A549 (cell line): Measurements from ENCODE around the gene PDLIM1. TPM values are rescaled to one million over a fixed set of nuclear protein-coding genes. Genes with fewer than 3 reads are reported as not detected.

Source experiments
- ATAC-seq, 2 experiments: fragments of 200-7000 bp in 1 of 2; fragments of >200 bp in 1 of 2; cut with Nextera tagmentation in 1 of 2; cut with Tn5 transposase in 1 of 2; 3 replicates each; pipeline versions ENCODE4 v1.8.0 to v1.9.1; 2018 to 2020; ENCODE audit warnings: mild to moderate bottlenecking in 1 of 2, moderate library complexity in 1 of 2
- CTCF ChIA-PET: fragments of 300-600 bp; sonication (Branson Sonifier 250); formaldehyde crosslinking; extraction: SDS; loops from one replicate; lab custom pipeline; 2021; ENCODE audit warnings: antibody characterized with exemption, inconsistent platforms; lab: Yijun Ruan, JAX
- POLR2A ChIA-PET: fragments of 350-600 bp; formaldehyde crosslinking; extraction: SDS; loops from one replicate; lab custom pipeline; 2021; ENCODE audit warnings: antibody characterized with exemption, inconsistent platforms; lab: Yijun Ruan, JAX
- DNase-seq, 2 experiments: peaks; one replicate each; pipeline versions ENCODE4 v3.0.0 to v3.0.0-alpha.2; 2011 to 2016; ENCODE audit warnings: low read depth in 1 of 2, low spot score in 1 of 2
- FAIRE-seq: peaks from 2 replicates; lab custom pipeline; 2011; peaks lifted over from hg19 to GRCh38; lab: Jason Lieb, UNC
- H3K27ac ChIP-seq, 2 experiments: fragments of >200 bp; sonication (Bioruptor Twin); formaldehyde crosslinking; 3 replicates each; pipeline ENCODE4 v1.5.1; 2016 to 2017
- H3K4me1 ChIP-seq: fragments of >200 bp; sonication (Bioruptor Twin); formaldehyde crosslinking; 3 replicates; pipeline ENCODE4 v1.6.1; 2016
- H3K4me2 ChIP-seq: fragments of >200 bp; sonication (Bioruptor Twin); formaldehyde crosslinking; 3 replicates; pipeline ENCODE4 v1.6.1; 2016
- H3K4me3 ChIP-seq: fragments of >200 bp; sonication (Bioruptor Twin); formaldehyde crosslinking; 3 replicates; pipeline ENCODE4 v1.5.1; 2016
- H3K9me3 ChIP-seq: fragments of >200 bp; sonication (Bioruptor Twin); formaldehyde crosslinking; 3 replicates; pipeline ENCODE4 v1.6.1; 2016
- CEBPB ChIP-seq, 2 experiments: fragments of >200 bp in 1 of 2; sonication (Bioruptor Twin) in 1 of 2; formaldehyde crosslinking in 1 of 2; IDR thresholded peaks; 2 replicates each; pipeline ENCODE4 v1.6.1; 2012 to 2016
- CHD2 ChIP-seq: fragments of 150-350 bp; IDR thresholded peaks from 2 replicates; pipeline ENCODE4 v1.6.1; 2014; ENCODE audit warnings: low read length; ENCODE audit not compliant: partially characterized antibody
- CHD4 ChIP-seq: fragments of 200-600 bp; sonication (generic); IDR thresholded peaks from 2 replicates; pipeline ENCODE4 v1.6.1; 2016; ENCODE audit warnings: antibody characterized with exemption, mild to moderate bottlenecking, borderline replicate concordance
- EP300 ChIP-seq, 2 experiments: fragments of >200 bp; sonication (Bioruptor Twin); formaldehyde crosslinking; IDR thresholded peaks; 2 replicates in 1 of 2; 3 replicates in 1 of 2; pipeline ENCODE4 v1.6.1; 2016 to 2017
- FOSB ChIP-seq: fragments of 250-450 bp; sonication (Bioruptor Pico); IDR thresholded peaks from 2 replicates; pipeline ENCODE4 v1.5.0; 2020; ENCODE audit warnings: mild to moderate bottlenecking, moderate library complexity
- HDAC2 ChIP-seq: fragments of 200-600 bp; sonication (generic); IDR thresholded peaks from 2 replicates; pipeline ENCODE4 v1.6.1; 2016
- HES2 ChIP-seq: fragments of >200 bp; sonication (Bioruptor Twin); formaldehyde crosslinking; IDR thresholded peaks from 2 replicates; pipeline ENCODE4 v1.6.1; 2016
- HEYL ChIP-seq: fragments of 250-450 bp; sonication (Bioruptor Pico); IDR thresholded peaks from 2 replicates; pipeline ENCODE4 v1.8.0; 2021; ENCODE audit warnings: mild to moderate bottlenecking, moderate library complexity
- HOXA7 ChIP-seq: fragments of 250-450 bp; sonication (Bioruptor Pico); IDR thresholded peaks from 2 replicates; pipeline ENCODE4 v1.5.0; 2020; ENCODE audit warnings: mild to moderate bottlenecking, moderate library complexity
- HOXB5 ChIP-seq: fragments of 250-450 bp; sonication (Bioruptor Pico); IDR thresholded peaks from 2 replicates; pipeline ENCODE4 v1.5.0; 2020; ENCODE audit warnings: mild to moderate bottlenecking, moderate library complexity
- JUNB ChIP-seq: fragments of >200 bp; sonication (Bioruptor Twin); formaldehyde crosslinking; IDR thresholded peaks from 2 replicates; pipeline ENCODE4 v1.6.1; 2016
- KDM5A ChIP-seq: fragments of 200-600 bp; sonication (generic); IDR thresholded peaks from 2 replicates; pipeline ENCODE4 v1.6.1; 2016; ENCODE audit warnings: antibody characterized with exemption, mild to moderate bottlenecking
- MAFK ChIP-seq: fragments of 450-650 bp; IDR thresholded peaks from 2 replicates; pipeline ENCODE4 v1.6.1; 2014; ENCODE audit not compliant: partially characterized antibody
- MAZ ChIP-seq: fragments of 150-350 bp; IDR thresholded peaks from 2 replicates; pipeline ENCODE4 v1.6.1; 2014; ENCODE audit warnings: antibody characterized with exemption, low read depth, low read length, borderline replicate concordance
- NFE2L2 ChIP-seq: fragments of 150-350 bp; conservative IDR thresholded peaks from 2 replicates; pipeline ENCODE4 v1.6.1; 2014; ENCODE audit warnings: low read length
- NPAS2 ChIP-seq: fragments of 250-450 bp; sonication (Bioruptor Pico); IDR thresholded peaks from 2 replicates; pipeline ENCODE4 v1.8.0; 2022; ENCODE audit warnings: mild to moderate bottlenecking, moderate library complexity, borderline replicate concordance
- NR3C1 ChIP-seq: fragments of >200 bp; sonication (Bioruptor Twin); formaldehyde crosslinking; IDR thresholded peaks from 3 replicates; pipeline ENCODE4 v1.6.1; 2017
- POLR2AphosphoS2 ChIP-seq: conservative IDR thresholded peaks from 2 replicates; pipeline ENCODE4 v1.6.1; 2012; ENCODE audit warnings: low read length, improper control_type of control experiment, inconsistent platforms
- RCOR1 ChIP-seq: fragments of 150-350 bp; IDR thresholded peaks from 2 replicates; pipeline ENCODE4 v1.6.1; 2014; ENCODE audit warnings: antibody characterized with exemption, low read length, low read depth
- REST ChIP-seq: fragments of 200-600 bp; sonication (generic); IDR thresholded peaks from 2 replicates; pipeline ENCODE4 v1.6.1; 2016; ENCODE audit warnings: antibody characterized with exemption, mild to moderate bottlenecking, moderate library complexity
- RNF2 ChIP-seq: fragments of 200-600 bp; sonication (generic); IDR thresholded peaks from 2 replicates; pipeline ENCODE4 v1.6.1; 2016; ENCODE audit warnings: low read depth, mild to moderate bottlenecking, antibody characterized with exemption, moderate library complexity, borderline replicate concordance
- SREBF2 ChIP-seq: fragments of 450-650 bp; IDR thresholded peaks from 2 replicates; pipeline ENCODE4 v1.6.1; 2014; ENCODE audit warnings: mild to moderate bottlenecking, moderate library complexity
- ZFP36 ChIP-seq: fragments of 450-650 bp; IDR thresholded peaks from 2 replicates; pipeline ENCODE4 v1.6.1; 2014; ENCODE audit warnings: borderline replicate concordance; ENCODE audit not compliant: partially characterized antibody
- WGBS: methylation state at CpG from one replicate; pipeline ENCODE4 v1.1.6; 2017; ENCODE audit errors: missing lambda C conversion rate; 5-methylcytosine and 5-hydroxymethylcytosine counted together
- polyA plus RNA-seq, 4 experiments: library from polyadenylated mRNA; depleted of rRNA in 3 of 4; stranded (reverse); fragments of >200 nt; fragmentation: RNase III in 1 of 4; extraction: RNeasy Plus Mini Kit Qiagen cat#74134 plus additional on column Dnase treatment in 1 of 4; gene quantifications; 2 replicates in 3 of 4; 3 replicates in 1 of 4; pipeline ENCODE4 v1.2.3, GENCODE V29; 2011 to 2017
- TF ChIP-seq, protein P1 (sequence below): fragments of 250-450 bp; sonication (Bioruptor Pico); IDR thresholded peaks from 2 replicates; pipeline ENCODE4 v1.5.0; 2020; ENCODE audit warnings: low read depth, mild to moderate bottlenecking, moderate library complexity

The PDLIM1 gene
- polyA plus RNA-seq, 2 of the 4 experiments (the other 2 are of a cell fraction), result 92.5 to 128 TPM

- TF ChIP-seq REST, result no peak
- TF ChIP-seq NPAS2, result no peak
- TF ChIP-seq RNF2, result no peak
- TF ChIP-seq HOXB5 (CRISPR knock-in tag), result no peak
- TF ChIP-seq MAFK, result no peak
- no peak for TF ChIP-seq CHD4
- no peak for TF ChIP-seq SREBF2
- TF ChIP-seq JUNB, result no peak
- TF ChIP-seq HOXA7 (CRISPR knock-in tag), result no peak
- TF ChIP-seq, all 56 proteins: peak for 0
Observed at GRCh38 chr10:95257849-95258248, 33.0 kb downstream of the PDLIM1 start (continued).

DNA sequence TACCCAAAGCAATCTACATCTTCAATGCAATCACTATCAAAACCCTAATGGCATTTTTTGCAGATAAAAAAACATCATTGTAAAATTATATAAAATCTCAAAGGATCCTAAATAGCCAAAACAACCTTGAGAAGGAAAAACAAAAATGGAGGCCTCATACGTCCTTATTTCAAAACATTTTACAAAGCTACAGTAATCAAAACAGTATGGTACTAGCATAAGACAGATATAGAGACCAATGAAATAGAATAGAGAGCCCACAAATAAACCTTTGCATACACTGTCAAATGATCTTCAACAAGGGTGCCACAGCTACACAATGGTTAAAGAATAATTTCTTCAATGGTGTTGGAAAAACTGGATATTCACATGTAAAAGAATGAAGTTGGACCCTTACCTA lies 34.5 kb downstream of the PDLIM1 start:
- WGBS, result 85% methylated on average over 1 of the region's 1 CpG
- Histone ChIP-seq H3K4me3 (no peak overlapping the region), H3K27ac (no peak overlapping the region), H3K4me2 (no peak overlapping the region), H3K4me1 (peaks cover 17% of the 10 kb centered on the region), H3K9me3 (peaks cover 11% of the 10 kb centered on the region; the same call in 1 of the 3 replicates)
- TF ChIP-seq CEBPB (IDR thresholded peaks at IDR 0.05) (no peak), CHD2 (no peak), POLR2AphosphoS2 (no peak), HDAC2 (0 out of 2 replicates have a peak, but pooled peaks have one; percentile 34), NFE2L2 (no peak), MAZ (no peak)
- TF ChIP-seq, protein P1, sequence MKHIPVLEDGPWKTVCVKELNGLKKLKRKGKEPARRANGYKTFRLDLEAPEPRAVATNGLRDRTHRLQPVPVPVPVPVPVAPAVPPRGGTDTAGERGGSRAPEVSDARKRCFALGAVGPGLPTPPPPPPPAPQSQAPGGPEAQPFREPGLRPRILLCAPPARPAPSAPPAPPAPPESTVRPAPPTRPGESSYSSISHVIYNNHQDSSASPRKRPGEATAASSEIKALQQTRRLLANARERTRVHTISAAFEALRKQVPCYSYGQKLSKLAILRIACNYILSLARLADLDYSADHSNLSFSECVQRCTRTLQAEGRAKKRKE (CRISPR knock-in tag), result no peak
- FAIRE-seq (no peak), DNase-seq (no peak), ATAC-seq (no peak)
- ChIA-PET CTCF (interaction anchor here (3.4 kb wide), 1 partner anchor 10 kb away, joined by 23 read pairs; no protein-coding TSS in a partner anchor), POLR2A (no interaction called here)

- Histone ChIP-seq H3K9me3 (peaks cover 11% of the 10 kb centered on the region; the same call in 1 of the 3 replicates), H3K4me3 (no peak overlapping the region), H3K4me2 (no peak overlapping the region), H3K27ac (no peak overlapping the region), H3K4me1 (peaks cover under 1% of the 10 kb centered on the region)
- TF ChIP-seq JUNB (no peak), EP300 (IDR thresholded peaks at IDR 0.05) (no peak), KDM5A (no peak), HOXA7 (CRISPR knock-in tag) (no peak), HEYL (CRISPR knock-in tag) (no peak), HDAC2 (no peak), NFE2L2 (no peak), HES2 (no peak), RCOR1 (no peak), NR3C1 (no peak), FOSB (CRISPR knock-in tag) (no peak), ZFP36 (no peak)
- ChIA-PET CTCF (interaction anchor here (1.0 to 3.4 kb wide), 4 partner anchors 8 to 109 kb away, joined by 4 to 23 read pairs (median 8); no protein-coding TSS in a partner anchor), POLR2A (no interaction called here)
- DNase-seq (no peak), ATAC-seq (no peak), FAIRE-seq (no peak)
- 77% methylated on average over 3 of the region's 3 CpGs for WGBS
Observed at GRCh38 chr10:95254629-95255028, 36.2 kb downstream of the PDLIM1 start.
